Smooth muscle cell of the brain vasculature (primary cell): ENCODE measurements around the gene EPN3.
A peak's percentile ranks its signal among the peaks of the same experiment; 100 is the strongest.

Experiments
- DNase-seq: peaks from one replicate; pipeline ENCODE4 v3.0.0-alpha.2; 2012; ENCODE audit warnings: low read depth, low spot score

The EPN3 gene

DNA sequence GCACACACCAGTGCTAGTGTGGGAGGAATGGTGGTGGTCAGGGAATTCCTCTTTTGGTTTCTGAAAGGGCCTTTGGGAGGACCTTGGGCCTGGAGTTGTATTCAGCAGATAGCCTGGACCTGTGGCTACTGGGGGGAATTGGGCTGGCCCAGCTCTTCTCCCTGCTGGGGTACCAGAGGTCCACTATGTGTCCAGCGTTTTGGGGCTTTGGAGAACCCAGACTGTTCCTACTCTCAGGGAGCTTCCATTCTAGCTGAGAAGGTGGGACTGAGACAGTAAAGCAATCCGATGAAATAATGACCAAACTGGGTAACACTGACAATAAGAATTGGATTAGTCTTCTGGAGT, 2.4 kb downstream of the EPN3 start:
- DNase-seq = no peak

DNA sequence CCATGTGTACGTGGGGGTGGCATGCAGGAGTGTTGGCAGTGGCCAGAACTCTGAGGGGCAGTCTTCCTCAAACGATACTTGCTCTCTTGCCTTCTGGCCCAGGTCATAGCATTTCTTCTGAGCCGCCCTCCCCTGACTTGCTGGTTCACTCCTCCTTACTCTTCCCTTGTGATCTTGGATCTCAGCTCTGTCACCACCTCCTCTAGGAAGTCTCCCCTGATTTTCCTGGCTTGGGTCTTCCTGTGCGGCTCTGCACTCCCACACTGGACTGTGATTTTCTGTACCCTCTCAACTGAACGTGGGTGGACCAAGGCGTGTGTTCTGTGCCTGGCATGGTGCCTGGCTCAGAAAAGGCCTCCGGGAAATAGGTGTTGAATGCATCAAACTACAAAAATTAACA, 2.9 kb downstream of the EPN3 start:
- no peak for DNase-seq

- no peak for DNase-seq
These were observed 4.4 kb downstream of the EPN3 start for GRCh38 chr17:50536683-50537646.

DNA sequence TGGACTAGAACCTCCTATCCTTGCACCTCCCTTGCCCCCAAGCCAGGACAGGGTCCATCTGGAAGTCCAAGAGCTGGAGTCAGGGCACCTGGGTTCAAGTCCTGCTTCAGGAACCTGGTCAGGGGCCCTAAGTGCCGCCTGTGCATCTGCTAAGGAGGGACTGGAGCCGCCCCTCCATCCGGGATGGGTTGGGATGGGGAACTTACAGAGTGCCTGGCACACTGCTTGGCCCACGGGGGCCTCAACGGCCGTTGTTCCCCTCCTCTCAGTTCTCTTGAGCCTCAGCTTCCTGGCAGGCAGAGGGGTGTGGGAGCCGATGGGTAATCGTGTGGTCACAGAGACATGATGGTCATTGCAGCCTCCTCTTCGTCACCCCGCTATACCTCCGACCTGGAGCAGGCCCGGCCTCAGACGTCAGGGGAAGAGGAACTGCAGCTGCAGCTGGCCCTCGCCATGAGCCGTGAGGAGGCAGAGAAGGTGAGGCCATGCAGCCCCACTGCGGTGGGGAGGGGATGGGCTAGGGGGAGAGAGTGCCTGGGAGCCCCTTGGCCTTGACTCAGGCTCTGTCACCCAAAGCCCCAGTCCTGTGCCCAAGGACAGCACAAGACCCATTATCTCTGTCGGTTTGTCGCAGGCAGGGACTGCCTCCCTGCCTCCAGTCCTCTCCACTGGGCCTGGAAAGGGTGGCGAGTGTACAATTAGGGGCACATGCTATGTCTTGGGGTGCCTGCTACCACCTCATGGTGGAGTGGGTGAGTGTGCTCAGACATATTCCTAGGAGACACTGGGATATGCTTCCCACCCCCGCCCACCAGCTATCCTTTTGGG, 5.4 kb downstream of the EPN3 start:
- DNase-seq = no peak

DNA sequence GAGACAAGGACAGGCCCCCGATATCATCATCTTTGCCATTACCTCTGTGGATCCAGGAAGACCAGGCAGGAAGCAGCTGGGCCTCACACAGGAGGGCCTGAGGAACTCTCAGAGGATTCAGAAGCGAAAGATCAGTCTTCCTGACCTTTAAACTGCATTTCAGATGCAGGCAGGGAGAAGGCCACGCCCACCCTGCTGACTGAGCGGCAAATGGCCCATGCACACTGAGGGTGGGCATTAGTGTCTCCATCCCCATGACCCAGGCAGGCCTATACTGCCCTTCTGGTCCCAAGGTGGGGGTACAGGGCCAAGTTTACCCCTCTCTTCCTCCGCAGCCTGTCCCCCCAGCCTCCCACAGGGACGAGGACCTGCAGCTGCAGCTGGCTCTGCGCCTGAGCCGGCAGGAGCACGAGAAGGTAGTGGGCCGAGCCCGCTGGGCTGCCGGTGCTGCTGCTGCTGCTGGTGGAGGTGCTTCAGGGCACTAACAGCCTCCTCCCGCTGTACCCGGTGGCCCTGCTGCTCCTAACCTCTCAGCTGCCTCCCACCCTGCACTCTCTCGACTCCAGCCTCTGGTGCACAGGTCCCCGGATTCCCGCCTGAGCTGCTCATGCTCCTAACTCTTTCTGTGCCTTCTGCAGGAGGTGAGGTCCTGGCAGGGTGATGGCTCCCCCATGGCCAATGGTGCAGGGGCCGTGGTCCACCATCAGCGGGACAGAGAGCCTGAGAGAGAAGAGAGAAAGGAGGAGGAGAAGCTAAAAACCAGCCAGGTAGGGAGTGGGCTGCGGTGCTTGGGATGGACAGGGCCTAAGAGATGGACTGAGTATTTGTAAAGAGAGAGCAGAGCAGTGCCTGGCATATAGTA, 6.2 kb downstream of the EPN3 start:
- no peak for DNase-seq

DNA sequence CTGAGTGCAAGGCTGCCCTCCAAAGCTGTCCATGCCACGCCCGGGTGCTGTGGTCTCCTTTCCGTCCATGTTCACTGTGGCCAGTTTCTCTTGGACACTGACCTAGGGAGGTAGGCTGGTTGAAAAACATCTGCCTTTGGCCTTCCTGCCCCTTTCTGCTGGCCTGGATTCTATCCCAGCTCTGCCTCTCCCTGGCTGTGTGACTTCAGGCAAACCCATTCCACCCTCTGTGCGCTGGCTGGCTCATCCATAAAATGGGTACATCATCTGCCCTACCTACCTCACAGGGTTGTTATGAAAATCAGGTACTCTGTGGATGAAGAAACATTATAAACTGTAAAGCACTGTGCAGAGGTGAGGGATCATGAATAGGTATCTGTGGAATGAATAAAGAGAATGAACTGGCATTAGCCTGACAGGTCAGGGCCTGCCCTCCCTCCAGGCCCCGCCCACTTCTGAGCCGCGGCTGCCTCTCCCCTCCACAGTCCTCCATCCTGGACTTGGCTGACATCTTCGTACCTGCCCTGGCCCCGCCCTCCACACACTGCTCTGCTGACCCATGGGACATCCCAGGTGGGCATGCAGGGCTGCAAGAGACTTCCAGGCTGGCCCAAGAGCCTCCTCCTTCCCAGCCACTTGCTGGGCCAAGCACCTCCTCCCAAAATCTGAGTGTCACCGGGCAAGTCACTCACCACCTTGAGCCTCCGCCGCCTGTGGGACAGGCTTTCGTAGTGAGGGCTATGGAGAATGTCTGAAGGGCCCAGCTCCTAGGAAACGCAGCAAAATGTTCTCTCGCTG, 7.4 kb downstream of the EPN3 start:
- no peak for DNase-seq

DNA sequence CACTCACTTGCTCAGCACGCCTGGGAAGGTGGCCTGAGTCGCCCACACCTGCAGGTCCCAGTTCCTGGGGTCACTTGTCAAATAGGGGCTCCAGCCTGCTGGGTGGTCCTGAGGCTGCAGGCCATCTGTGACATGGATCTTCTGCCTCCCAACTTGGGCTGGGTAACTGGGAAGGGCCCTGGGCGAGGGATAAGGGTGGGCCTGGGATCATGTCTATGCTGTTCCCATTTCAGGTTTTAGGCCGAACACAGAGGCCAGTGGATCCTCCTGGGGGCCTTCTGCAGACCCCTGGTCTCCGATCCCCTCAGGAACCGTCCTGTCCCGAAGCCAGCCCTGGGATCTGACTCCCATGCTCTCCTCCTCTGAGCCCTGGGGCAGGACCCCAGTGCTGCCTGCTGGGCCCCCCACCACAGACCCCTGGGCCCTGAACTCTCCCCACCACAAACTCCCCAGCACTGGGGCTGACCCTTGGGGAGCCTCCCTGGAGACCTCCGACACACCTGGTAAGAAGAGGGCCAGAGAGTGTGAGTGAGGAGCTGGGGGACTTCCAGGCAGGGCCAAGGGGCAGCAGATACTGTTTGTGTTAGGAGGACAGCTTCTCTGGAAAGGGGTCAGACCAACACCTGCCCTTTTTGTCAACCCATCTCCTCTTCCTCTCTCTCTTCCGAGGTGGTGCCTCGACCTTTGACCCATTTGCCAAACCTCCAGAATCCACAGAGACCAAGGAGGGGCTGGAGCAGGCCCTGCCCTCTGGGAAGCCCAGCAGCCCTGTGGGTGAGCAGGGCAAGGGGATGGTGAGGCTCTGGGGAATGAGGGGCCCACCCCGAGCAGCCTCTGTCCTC, 8.2 kb downstream of the EPN3 start:
- DNase-seq = no peak

- DNase-seq = no peak
These were observed 8.8 kb downstream of the EPN3 start for GRCh38 chr17:50541402-50541715.

DNA sequence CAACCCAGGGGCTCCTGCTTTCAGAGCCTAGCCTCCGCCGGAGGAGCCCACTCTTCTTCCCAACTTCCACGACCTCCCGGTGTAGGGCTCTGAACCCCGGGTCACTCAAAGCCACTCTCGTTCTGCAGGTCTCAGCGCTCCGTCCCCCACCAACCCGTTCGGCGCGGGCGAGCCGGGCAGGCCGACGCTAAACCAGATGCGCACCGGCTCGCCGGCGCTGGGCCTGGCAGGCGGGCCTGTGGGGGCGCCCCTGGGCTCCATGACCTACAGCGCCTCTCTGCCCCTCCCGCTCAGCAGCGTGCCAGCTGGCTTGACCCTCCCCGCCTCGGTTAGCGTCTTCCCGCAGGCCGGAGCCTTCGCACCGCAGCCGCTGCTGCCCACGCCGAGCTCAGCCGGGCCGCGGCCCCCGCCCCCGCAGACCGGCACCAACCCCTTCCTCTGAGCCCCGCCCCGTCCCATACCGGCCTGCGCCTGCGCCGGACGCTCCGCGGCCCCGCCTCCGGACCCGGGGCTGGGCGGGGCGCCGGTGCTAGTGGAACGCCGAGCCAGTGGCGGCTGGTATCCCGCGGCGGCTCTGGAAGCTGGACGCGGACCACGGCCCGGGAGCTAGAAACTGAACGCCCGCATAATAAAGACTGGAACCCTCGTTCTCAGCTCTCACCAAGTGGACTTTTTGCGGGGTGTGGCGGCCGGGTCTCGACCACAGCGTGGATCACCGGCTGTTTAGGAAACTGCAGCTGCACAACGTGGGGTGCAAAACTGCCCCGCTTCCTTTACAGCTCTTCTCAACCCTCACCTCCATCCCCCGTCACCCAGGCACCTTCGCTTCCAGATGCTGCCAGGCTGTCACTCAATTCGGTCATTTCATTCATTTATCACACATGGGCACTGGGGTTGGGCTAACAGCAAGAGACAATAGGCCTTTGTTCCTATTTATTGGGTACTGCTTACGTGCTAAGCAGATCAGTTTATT, 9.5 kb downstream of the EPN3 start:
- DNase-seq = peak; percentile 32

GRCh38 chr17:50542795-50543774, 10.6 kb downstream of the EPN3 start:
- no peak for DNase-seq

DNA sequence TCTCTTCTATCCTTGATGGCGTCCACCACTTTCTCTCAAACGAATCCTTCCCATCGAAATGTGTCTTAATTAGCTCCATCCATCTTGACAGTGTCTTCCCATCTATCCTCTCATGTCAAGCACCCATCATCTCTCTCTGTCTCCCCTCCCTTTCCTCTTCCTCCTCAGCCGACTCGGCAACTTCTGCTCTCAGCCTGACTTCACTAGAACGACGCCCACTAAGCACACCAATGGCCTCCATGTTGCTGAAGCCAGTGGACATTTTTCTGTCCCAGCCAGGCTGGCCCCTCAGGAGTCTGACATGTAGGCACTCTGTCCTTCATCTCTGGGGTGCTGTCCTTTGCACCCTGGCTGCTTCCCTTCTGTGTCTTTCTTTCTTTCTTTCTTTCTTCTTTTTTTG, 12.0 kb downstream of the EPN3 start:
- DNase-seq = no peak

DNA sequence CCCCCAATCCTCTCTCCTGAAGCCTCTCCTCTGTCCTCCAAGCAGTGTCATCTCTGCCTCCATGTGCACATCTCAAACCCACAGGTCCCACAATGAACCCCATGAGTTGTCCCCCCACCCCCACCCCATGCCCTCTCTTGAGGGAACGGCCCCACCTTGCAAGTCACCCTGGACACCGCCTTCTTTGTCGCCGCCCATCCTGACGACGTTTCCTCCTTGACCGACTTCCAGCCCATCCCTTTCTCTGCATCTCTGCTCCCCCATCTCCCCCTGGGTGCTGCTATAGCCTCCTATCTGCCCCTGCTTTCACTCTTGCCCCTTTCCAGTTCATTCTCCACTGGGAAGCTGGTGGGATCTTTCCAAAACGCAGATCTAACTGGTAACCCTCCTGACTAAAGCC, 12.8 kb downstream of the EPN3 start:
- DNase-seq = no peak

- DNase-seq = no peak
These were observed 14.1 kb downstream of the EPN3 start for GRCh38 chr17:50546701-50547034.

GRCh38 chr17:50547035-50547735, 14.7 kb downstream of the EPN3 start, which contains the start of gene SPATA20:
Gene SPATA20, plus strand, starts transcription at chr17:50547174. Its CDS starts 35 bp downstream, at chr17:50547209.
- DNase-seq = peak; percentile 71

- no peak for DNase-seq
These were observed 15.2 kb downstream of the EPN3 start for GRCh38 chr17:50547736-50548083.

GRCh38 chr17:50548831-50549230, 16.3 kb downstream of the EPN3 start:
- DNase-seq = no peak

GRCh38 chr17:50549256-50549941, 16.9 kb downstream of the EPN3 start:
- no peak for DNase-seq
